Measurements from ENCODE around the gene FBXL7.

Gene FBXL7

GRCh38 chr5:15785531-15785981 is 285.6 kb downstream of the FBXL7 start:
- TF ChIP-seq CTCF (IDR thresholded peaks at IDR 0.05; ENCODE audit: insufficient read depth, missing control alignments) = no peak
- DNase-seq (ENCODE audit: insufficient read length, low spot score) (no peak), FAIRE-seq (no peak)

GRCh38 chr5:15786326-15786725 is 286.3 kb downstream of the FBXL7 start:
- FAIRE-seq (no peak), DNase-seq (ENCODE audit: insufficient read length, low spot score) (no peak)
- no peak for TF ChIP-seq CTCF (IDR thresholded peaks at IDR 0.05; ENCODE audit: insufficient read depth, missing control alignments)

GRCh38 chr5:15786884-15787283 is 286.9 kb downstream of the FBXL7 start:
- TF ChIP-seq CTCF (IDR thresholded peaks at IDR 0.05; ENCODE audit: insufficient read depth, missing control alignments) = no peak
- FAIRE-seq = no peak
- no peak for DNase-seq (ENCODE audit: insufficient read length, low spot score)

GRCh38 chr5:15787681-15788080 is 287.7 kb downstream of the FBXL7 start:
- no peak for DNase-seq (ENCODE audit: insufficient read length, low spot score)
- no peak for FAIRE-seq
- no peak for TF ChIP-seq CTCF (IDR thresholded peaks at IDR 0.05; ENCODE audit: insufficient read depth, missing control alignments)

GRCh38 chr5:15789642-15790041 is 289.7 kb downstream of the FBXL7 start:
- FAIRE-seq (no peak), DNase-seq (ENCODE audit: insufficient read length, low spot score) (no peak)
- TF ChIP-seq CTCF (IDR thresholded peaks at IDR 0.05; ENCODE audit: insufficient read depth, missing control alignments) = no peak

- no peak for TF ChIP-seq CTCF (IDR thresholded peaks at IDR 0.05; ENCODE audit: insufficient read depth, missing control alignments)
- FAIRE-seq (no peak), DNase-seq (ENCODE audit: insufficient read length, low spot score) (no peak)
These were observed 290.6 kb downstream of the FBXL7 start for GRCh38 chr5:15790446-15791018.

- TF ChIP-seq CTCF (IDR thresholded peaks at IDR 0.05; ENCODE audit: insufficient read depth, missing control alignments) = peak; percentile 57
- no peak for DNase-seq (ENCODE audit: insufficient read length, low spot score)
- FAIRE-seq = no peak
These were observed 291.3 kb downstream of the FBXL7 start for GRCh38 chr5:15791274-15791673.
